PFSK-1 (cell line): ENCODE data around the gene GLRB.

Experiments
- FOXP2 ChIP-seq: optimal IDR thresholded peaks from 2 replicates; pipeline ENCODE3; 2011; ENCODE audit warnings: borderline replicate concordance, control low read depth, inconsistent platforms; ENCODE audit not compliant: insufficient read depth; ENCODE audit errors: extremely low read length, extremely low read depth
- POLR2AphosphoS5 ChIP-seq: IDR thresholded peaks from 2 replicates; pipeline ENCODE4 v1.6.1; 2012; ENCODE audit warnings: low read depth, mild to moderate bottlenecking, control low read depth, low read length, moderate library complexity
- SIN3A ChIP-seq: IDR thresholded peaks from 2 replicates; pipeline ENCODE4 v1.6.1; 2012; ENCODE audit warnings: mild to moderate bottlenecking, low read length, moderate library complexity, borderline replicate concordance; ENCODE audit not compliant: insufficient read depth
- TAF1 ChIP-seq: IDR thresholded peaks from 2 replicates; pipeline ENCODE4 v1.6.1; 2012; ENCODE audit warnings: low read length, control low read depth, borderline replicate concordance; ENCODE audit not compliant: insufficient read depth
- TF ChIP-seq, protein P1 (sequence below), 2 experiments: IDR thresholded peaks; 2 replicates each; pipeline versions ENCODE4 v1.6.1 to v1.8.0; 2011 to 2012; ENCODE audit warnings: low read depth in 2 of 2, low read length in 2 of 2, control low read depth in 1 of 2, inconsistent platforms in 1 of 2, mild to moderate bottlenecking in 1 of 2, moderate library complexity in 1 of 2; ENCODE audit not compliant: insufficient read depth in 1 of 2

Gene GLRB

DNA sequence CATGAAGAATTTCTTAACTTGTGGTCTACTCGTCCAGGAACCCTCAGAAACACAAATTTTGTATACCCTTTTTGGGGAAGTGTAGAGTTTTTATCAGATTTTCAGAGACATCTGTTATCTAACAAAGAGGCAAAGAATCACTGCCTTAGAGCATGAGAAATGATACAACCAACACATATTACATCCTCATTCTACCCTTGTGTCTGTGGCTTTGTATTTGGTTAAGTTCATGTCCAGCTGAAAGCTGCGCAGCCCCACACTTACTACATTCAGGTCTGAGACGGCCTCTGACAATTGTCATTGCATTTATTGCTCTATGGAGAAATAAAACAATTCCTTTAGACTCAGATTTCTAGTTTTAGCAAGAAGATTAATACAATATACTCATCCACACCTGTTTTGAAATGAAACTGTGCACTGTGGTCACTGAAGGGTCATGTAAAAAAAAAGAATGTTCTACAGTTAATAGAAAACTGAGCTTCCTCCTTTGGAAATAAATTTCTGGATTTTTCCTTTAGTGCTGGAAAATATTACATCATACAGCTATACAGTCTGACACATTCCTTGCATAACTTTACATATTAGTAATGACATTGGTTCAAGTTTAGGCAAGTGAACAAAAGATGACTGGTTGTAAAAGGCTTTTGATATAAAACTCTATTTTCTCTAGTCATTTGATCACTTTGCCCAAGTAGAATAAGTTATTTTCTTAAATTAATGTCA, 39.8 kb downstream of the GLRB start:
- no peak for TF ChIP-seq FOXP2
- no peak for TF ChIP-seq POLR2AphosphoS5
- TF ChIP-seq, protein P1, sequence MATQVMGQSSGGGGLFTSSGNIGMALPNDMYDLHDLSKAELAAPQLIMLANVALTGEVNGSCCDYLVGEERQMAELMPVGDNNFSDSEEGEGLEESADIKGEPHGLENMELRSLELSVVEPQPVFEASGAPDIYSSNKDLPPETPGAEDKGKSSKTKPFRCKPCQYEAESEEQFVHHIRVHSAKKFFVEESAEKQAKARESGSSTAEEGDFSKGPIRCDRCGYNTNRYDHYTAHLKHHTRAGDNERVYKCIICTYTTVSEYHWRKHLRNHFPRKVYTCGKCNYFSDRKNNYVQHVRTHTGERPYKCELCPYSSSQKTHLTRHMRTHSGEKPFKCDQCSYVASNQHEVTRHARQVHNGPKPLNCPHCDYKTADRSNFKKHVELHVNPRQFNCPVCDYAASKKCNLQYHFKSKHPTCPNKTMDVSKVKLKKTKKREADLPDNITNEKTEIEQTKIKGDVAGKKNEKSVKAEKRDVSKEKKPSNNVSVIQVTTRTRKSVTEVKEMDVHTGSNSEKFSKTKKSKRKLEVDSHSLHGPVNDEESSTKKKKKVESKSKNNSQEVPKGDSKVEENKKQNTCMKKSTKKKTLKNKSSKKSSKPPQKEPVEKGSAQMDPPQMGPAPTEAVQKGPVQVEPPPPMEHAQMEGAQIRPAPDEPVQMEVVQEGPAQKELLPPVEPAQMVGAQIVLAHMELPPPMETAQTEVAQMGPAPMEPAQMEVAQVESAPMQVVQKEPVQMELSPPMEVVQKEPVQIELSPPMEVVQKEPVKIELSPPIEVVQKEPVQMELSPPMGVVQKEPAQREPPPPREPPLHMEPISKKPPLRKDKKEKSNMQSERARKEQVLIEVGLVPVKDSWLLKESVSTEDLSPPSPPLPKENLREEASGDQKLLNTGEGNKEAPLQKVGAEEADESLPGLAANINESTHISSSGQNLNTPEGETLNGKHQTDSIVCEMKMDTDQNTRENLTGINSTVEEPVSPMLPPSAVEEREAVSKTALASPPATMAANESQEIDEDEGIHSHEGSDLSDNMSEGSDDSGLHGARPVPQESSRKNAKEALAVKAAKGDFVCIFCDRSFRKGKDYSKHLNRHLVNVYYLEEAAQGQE (IDR thresholded peaks at IDR 0.05; ENCODE audit: insufficient read depth in 1 of 2, low read depth in 2 of 2, low read length in 2 of 2), result no peak
- no peak for TF ChIP-seq SIN3A
- no peak for TF ChIP-seq TAF1

DNA sequence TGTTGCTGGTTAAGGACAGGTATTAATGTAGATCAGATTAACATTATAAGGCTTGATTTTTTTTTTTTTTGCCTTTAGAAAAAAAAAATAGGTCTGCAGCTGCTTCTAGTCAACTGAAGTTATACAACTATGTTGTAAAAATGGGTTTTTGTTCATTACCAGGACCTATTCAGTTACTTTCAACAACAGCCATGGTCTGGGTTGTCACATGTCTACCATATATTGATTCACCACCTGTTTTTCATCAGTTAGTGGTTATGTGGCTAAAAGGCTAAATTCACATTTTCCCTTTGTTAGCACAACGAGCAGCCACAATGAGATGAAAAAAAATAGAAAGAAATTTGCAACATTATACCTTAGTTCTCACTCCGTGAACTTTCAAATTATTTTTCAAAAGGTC, 45.5 kb downstream of the GLRB start:
- TF ChIP-seq SIN3A (no peak), TAF1 (no peak), FOXP2 (no peak), POLR2AphosphoS5 (no peak)
- TF ChIP-seq, protein P1 (IDR thresholded peaks at IDR 0.05; ENCODE audit: insufficient read depth in 1 of 2, low read depth in 2 of 2, low read length in 2 of 2), result no peak

DNA sequence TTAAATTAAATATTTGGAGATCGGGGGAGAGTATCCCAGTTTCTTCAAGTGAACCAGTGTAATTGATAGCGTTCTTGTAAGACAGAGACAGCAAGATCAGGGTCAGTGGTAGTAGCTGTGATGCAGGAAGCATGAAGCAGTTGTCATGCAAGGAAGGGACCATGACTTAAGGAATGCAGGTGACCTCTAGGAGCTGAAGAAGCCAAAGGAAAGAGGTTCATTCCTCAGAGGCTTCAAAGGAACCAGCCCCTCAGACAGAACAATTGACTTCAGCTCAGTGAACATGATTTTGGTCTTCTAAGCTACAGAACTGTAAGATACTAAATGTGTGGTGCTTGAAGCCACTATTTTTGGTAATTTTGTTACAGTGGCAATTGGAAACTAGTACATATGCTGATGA, 51.6 kb downstream of the GLRB start:
- TF ChIP-seq TAF1 (no peak), SIN3A (no peak), POLR2AphosphoS5 (no peak), FOXP2 (no peak)
- TF ChIP-seq, protein P1 (IDR thresholded peaks at IDR 0.05; ENCODE audit: insufficient read depth in 1 of 2, low read depth in 2 of 2, low read length in 2 of 2), result no peak

DNA sequence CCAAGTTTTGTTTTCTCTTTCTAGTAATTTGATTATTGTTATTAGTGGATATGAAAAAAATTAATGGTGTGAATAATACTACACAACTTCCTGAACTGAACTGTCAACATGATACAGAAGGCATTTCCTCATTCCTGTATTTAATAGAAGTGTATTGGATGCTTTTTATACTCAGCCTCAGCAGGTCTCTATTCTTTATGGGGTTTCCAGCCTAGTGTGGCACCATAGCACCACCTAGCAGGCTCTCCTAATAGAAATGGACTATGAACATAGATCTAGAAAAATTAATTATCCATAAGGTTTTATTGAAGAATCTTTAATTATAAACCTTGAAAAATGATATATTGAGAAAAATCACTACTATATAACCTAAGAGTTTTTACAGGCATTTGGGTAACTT, 52.4 kb downstream of the GLRB start:
- TF ChIP-seq TAF1 (no peak), POLR2AphosphoS5 (no peak), FOXP2 (no peak)
- TF ChIP-seq, protein P1 (IDR thresholded peaks at IDR 0.05; ENCODE audit: insufficient read depth in 1 of 2, low read depth in 2 of 2, low read length in 2 of 2), result no peak

DNA sequence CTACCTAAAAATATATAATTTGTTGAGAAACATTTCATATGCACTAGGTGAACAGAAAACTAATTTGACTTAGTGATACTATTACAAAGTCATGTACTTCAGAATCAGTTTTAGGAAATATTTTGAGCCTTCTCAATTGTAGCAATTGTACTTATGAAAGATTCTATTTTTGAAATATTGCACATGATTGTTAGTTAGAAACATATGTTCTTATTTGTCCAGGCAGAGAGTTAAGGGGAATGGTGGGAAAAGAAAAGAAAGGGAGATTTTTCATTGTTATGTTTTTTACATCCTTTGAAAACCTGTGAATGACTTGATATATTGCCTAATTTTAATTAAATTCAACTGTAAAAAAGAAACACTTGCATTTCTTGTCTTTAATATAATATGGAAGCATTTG, 66.0 kb downstream of the GLRB start:
- TF ChIP-seq TAF1 (no peak), SIN3A (no peak), FOXP2 (no peak), POLR2AphosphoS5 (no peak)
- TF ChIP-seq, protein P1 (IDR thresholded peaks at IDR 0.05; ENCODE audit: insufficient read depth in 1 of 2, low read depth in 2 of 2, low read length in 2 of 2), result no peak
